K562 (cell line): ENCODE data around the gene SLC38A8. TPM values are rescaled to one million over a fixed set of nuclear protein-coding genes. Genes with fewer than 3 reads are reported as not detected.

Source experiments
- ATAC-seq: fragments of 200-7000 bp; cut with Tn5 transposase; 3 replicates; pipeline ENCODE4 v1.9.1; 2020; ENCODE audit warnings: moderate library complexity
- BruUV-seq: library from RNA; stranded (reverse); fragments of 400-500 nt; replicated peaks from 2 replicates; lab custom pipeline; 2021; lab: Mats Ljungman, UMichigan
- CTCF ChIA-PET: fragments of 300-600 bp; formaldehyde crosslinking; extraction: SDS; loops from one replicate; lab custom pipeline; 2021; ENCODE audit warnings: low intra/inter-chr PET ratio; lab: Yijun Ruan, JAX
- POLR2A ChIA-PET: fragments of 300-600, 350-650 bp; sonication (Branson Sonifier 250); formaldehyde crosslinking; extraction: SDS; loops from one replicate; lab custom pipeline; 2021; ENCODE audit warnings: antibody characterized with exemption, inconsistent platforms; lab: Yijun Ruan, JAX
- DNase-seq, 4 experiments: peaks; one replicate each; pipeline versions ENCODE4 v3.0.0 to v3.0.0-alpha.2; 2011 to 2018; ENCODE audit warnings: low spot score in 3 of 4, mixed read lengths in 3 of 4; ENCODE audit errors: extremely low read depth in 1 of 4
- FAIRE-seq: peaks from 2 replicates; lab custom pipeline; 2011; peaks lifted over from hg19 to GRCh38; lab: Jason Lieb, UNC
- H2AFZ ChIP-seq: 2 replicates; pipeline ENCODE4 v1.6.0; 2011; ENCODE audit warnings: low read depth, low read length, control low read depth, inconsistent platforms
- H3K27ac ChIP-seq: fragments of 200-600 bp; 3 replicates; pipeline ENCODE4 v1.8.0; 2011; ENCODE audit warnings: low read depth, mild to moderate bottlenecking, control low read depth, inconsistent platforms, low read length, moderate library complexity, mixed read lengths; ENCODE audit errors: extremely low read depth
- H3K27me3 ChIP-seq, 2 experiments: fragments of 300-600 bp in 1 of 2; 2 replicates in 1 of 2; 3 replicates in 1 of 2; pipeline versions ENCODE4 v1.6.0 to v1.8.0; 2011; ENCODE audit warnings: inconsistent platforms in 2 of 2, low read length in 2 of 2, mild to moderate bottlenecking in 1 of 2, mixed read lengths in 1 of 2, moderate library complexity in 1 of 2; ENCODE audit not compliant: control insufficient read depth in 2 of 2, insufficient read depth in 2 of 2
- H3K36me3 ChIP-seq: fragments of 300-600 bp; 3 replicates; pipeline ENCODE4 v1.8.0; 2011; ENCODE audit warnings: mild to moderate bottlenecking, low read length, inconsistent platforms; ENCODE audit not compliant: control insufficient read depth, insufficient read depth
- H3K4me1 ChIP-seq, 2 experiments: fragments of 200-600 bp in 1 of 2; replicated peaks in 1 of 2; 2 replicates in 1 of 2; 3 replicates in 1 of 2; pipeline versions ENCODE4 v1.5.1 to v1.8.0; 2011; ENCODE audit warnings: inconsistent platforms in 2 of 2, low read length in 2 of 2, mild to moderate bottlenecking in 1 of 2, mixed read lengths in 1 of 2, moderate library complexity in 1 of 2; ENCODE audit not compliant: control insufficient read depth in 2 of 2, insufficient read depth in 2 of 2
- H3K4me2 ChIP-seq: 2 replicates; pipeline ENCODE4 v1.6.1; 2011; ENCODE audit warnings: low read length, control low read depth, inconsistent platforms, mixed read lengths; ENCODE audit not compliant: insufficient read depth
- H3K4me3 ChIP-seq: fragments of 200-600 bp; sonication (generic), shearing (Covaris generic); 2 replicates; pipeline ENCODE4 v1.5.1; 2016; ENCODE audit warnings: control low read depth, inconsistent platforms
- H3K79me2 ChIP-seq: fragments of 200-600 bp; 3 replicates; pipeline ENCODE4 v1.8.0; 2011; ENCODE audit warnings: low read length, inconsistent platforms; ENCODE audit not compliant: control insufficient read depth, insufficient read depth
- H3K9ac ChIP-seq, 2 experiments: 2 replicates each; pipeline versions ENCODE4 v1.6.0 to v1.6.1; 2011; ENCODE audit warnings: low read depth in 2 of 2, low read length in 2 of 2, control low read depth in 1 of 2, inconsistent platforms in 1 of 2, mild to moderate bottlenecking in 1 of 2, mixed read lengths in 1 of 2; ENCODE audit not compliant: insufficient read depth in 1 of 2
- H3K9me1 ChIP-seq: one replicate; pipeline ENCODE4 v1.6.0; 2011; ENCODE audit warnings: inconsistent platforms, mild to moderate bottlenecking, low read length, moderate library complexity; ENCODE audit not compliant: control insufficient read depth, insufficient read depth
- H3K9me3 ChIP-seq: replicated peaks from 2 replicates; pipeline ENCODE4 v1.5.1; 2011; ENCODE audit warnings: low read depth, low read length, inconsistent platforms; ENCODE audit not compliant: control insufficient read depth, insufficient read depth
- H4K20me1 ChIP-seq: replicated peaks from 2 replicates; pipeline ENCODE4 v1.6.1; 2011; ENCODE audit warnings: low read length, inconsistent platforms, mixed read lengths; ENCODE audit not compliant: control insufficient read depth, insufficient read depth
- EGR1 ChIP-seq: fragments of 450-650 bp; conservative IDR thresholded peaks from 2 replicates; pipeline ENCODE4 v1.6.1; 2017; ENCODE audit warnings: mild to moderate bottlenecking
- NCOR1 ChIP-seq: fragments of 450-650 bp; IDR thresholded peaks from 2 replicates; pipeline ENCODE4 v1.6.1; 2016; ENCODE audit warnings: mild to moderate bottlenecking, moderate library complexity
- RNF219 ChIP-seq: fragments of 250-450 bp; sonication (Bioruptor Pico); IDR thresholded peaks from 2 replicates; pipeline ENCODE4 v1.5.0; 2022; ENCODE audit warnings: mild to moderate bottlenecking
- WGBS: fragments of 100-300 bp; shearing (Covaris generic); methylation state at CpG from one replicate; pipeline ENCODE4 v1.1.6; 2016; ENCODE audit warnings: low coverage, mixed read lengths; ENCODE audit not compliant: insufficient coverage; ENCODE audit errors: missing lambda C conversion rate; 5-methylcytosine and 5-hydroxymethylcytosine counted together
- in situ Hi-C: fragments of 300-500 bp; cut with MboI; formaldehyde crosslinking; loops from 4 replicates; pipeline ENCODE4 v1.15.0; 2018; ENCODE audit warnings: inconsistent platforms, mixed read lengths
- intact Hi-C: fragments of 100-400 bp; cut with micrococcal nuclease; formaldehyde crosslinking; loops from 2 replicates; pipeline ENCODE4 v1.14.2; 2022
- polyA plus RNA-seq, 8 experiments: library from polyadenylated mRNA; depleted of rRNA in 4 of 8; stranded (reverse) in 5 of 8; unstranded in 3 of 8; fragments of >200 nt; fragmentation: Nextera tagmentation in 2 of 8; fragmentation: Illumina TruSeq in 1 of 8; extraction: Ambion mirVana in 2 of 8; extraction: Trizol in 1 of 8; gene quantifications; 2 replicates each; pipeline versions ENCODE4 v1.2.1 to v1.2.3, GENCODE V29; 2011 to 2014; ENCODE audit warnings: inconsistent platforms in 1 of 8, missing spikeins in 1 of 8
- total RNA-seq, 7 experiments: library from RNA; depleted of rRNA in 6 of 7; stranded (reverse); fragments of >200 nt in 6 of 7; fragmentation: Illumina TruSeq in 2 of 7; extraction: Trizol in 2 of 7; gene quantifications; 2 replicates each; pipeline versions ENCODE4 v1.2.1 to v1.2.3, GENCODE V29; 2011 to 2021; ENCODE audit warnings: low replicate concordance in 1 of 7

Gene SLC38A8
- total and polyA plus RNA-seq, 9 of the 15 experiments (the other 6 are each of a cell fraction or from before 2014, with no cell fraction given), result 0.28 TPM; not detected in 8

- H3K9ac ChIP-seq, result no peak overlapping the region
- no peaks in the 10 kb centered on the region for H3K79me2 ChIP-seq
- H3K27me3 ChIP-seq, result peaks cover 69 to 94% of the 10 kb centered on the region in 2 experiments
- no peak overlapping the region for H3K27ac ChIP-seq
- CTCF ChIA-PET, result no interaction called here
- ATAC-seq (no peak), DNase-seq (no peak), FAIRE-seq (no peak)
- in situ Hi-C loops (no loop called here), intact Hi-C loops (no loop called here)
- H3K4me3 ChIP-seq, result no peak overlapping the region
- no peak overlapping the region for H3K4me2 ChIP-seq
- peaks cover 0 to 8% of the 10 kb centered on the region in 2 experiments; a peak in 1 of 5 replicates for H3K4me1 ChIP-seq
- TF ChIP-seq RNF219 (CRISPR knock-in tag), result no peak
- no peak for TF ChIP-seq NCOR1
- TF ChIP-seq EGR1, result peak; percentile 18; the same call in 1 of the 2 replicates
- POLR2A ChIA-PET, result interaction anchor here (0.6 kb wide), 3 partner anchors 10 to 332 kb away, joined by 3 to 4 read pairs (median 3); partner anchors contain the start of gene SLC38A8
- WGBS, result 6% methylated on average over 14 of the region's 15 CpGs
- H3K9me3 ChIP-seq, result no peaks in the 10 kb centered on the region
- no TSS peak for BruUV-seq
- no peaks in the 10 kb centered on the region for H3K36me3 ChIP-seq
- H4K20me1 ChIP-seq, result 0 out of 2 replicates have a peak, but pooled peaks cover 20% of the 10 kb centered on the region
- no peak overlapping the region for H2AFZ ChIP-seq
- H3K9me1 ChIP-seq, result no peaks in the 10 kb centered on the region
Observed at GRCh38 chr16:84032458-84033178, 10.0 kb downstream of the SLC38A8 start.
